ENCODE results near the gene EMC8.

EMC8 gene

DNA sequence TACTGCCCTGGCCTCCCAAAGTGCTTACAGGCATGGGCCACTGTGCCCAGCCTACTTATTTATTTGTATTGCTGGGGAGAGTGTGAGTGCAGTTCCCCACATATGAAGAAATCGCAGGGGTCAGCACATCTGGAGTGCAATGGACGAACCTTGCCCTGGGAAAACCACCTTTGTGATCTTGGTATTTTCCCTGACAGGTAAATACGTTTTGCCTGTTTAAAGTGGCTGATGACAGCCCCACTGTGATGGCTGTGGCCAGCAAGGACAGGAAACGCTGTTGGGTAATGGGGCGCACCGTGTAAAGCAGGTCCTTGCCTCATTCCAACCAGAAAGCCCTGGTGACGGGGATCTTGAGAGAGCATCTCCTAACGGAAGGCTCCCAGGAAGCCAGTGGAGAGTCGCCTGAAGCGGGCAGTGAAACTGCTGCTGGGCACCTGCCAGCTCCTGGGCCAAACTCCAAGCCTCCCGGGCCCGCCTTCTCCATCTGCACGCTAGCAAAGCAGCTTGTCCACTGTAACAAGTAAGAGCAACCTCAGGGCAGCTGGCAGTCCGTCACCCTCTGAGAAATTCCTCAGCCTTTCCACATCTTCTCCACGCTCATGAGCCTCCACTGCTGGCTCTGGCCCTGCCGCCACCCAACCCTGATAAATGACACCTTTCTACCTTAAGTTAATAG lies 17.5 kb downstream of the EMC8 start:
- peak; percentile 55 for DNase-seq (ENCODE audit: low read depth)

DNA sequence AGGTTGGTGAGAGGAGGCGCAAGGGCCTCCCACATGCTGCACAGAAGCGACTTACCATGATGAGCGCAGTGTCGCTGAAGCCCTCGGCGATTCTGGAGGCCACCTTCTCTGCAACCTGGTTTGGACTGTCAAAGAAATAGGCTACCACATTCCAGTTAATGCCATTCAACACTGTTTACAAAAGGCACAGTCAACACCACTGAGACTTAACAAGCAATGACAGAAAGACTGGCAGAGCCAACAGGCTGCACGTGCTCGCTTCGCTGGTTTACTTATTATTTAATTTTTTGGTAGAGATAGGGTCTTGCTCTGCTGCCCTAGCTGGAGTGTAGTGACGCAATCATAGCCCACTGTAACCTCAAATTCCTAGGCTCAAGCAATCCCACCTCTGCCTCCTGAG lies 18.2 kb downstream of the EMC8 start:
- DNase-seq (ENCODE audit: low read depth) = no peak

- no peak for DNase-seq (ENCODE audit: low read depth)
Measured at GRCh38 chr16:85780281-85780680, 19.1 kb downstream of the EMC8 start.

- DNase-seq (ENCODE audit: low read depth) = no peak
Measured at GRCh38 chr16:85778873-85779272, 20.5 kb downstream of the EMC8 start.

DNA sequence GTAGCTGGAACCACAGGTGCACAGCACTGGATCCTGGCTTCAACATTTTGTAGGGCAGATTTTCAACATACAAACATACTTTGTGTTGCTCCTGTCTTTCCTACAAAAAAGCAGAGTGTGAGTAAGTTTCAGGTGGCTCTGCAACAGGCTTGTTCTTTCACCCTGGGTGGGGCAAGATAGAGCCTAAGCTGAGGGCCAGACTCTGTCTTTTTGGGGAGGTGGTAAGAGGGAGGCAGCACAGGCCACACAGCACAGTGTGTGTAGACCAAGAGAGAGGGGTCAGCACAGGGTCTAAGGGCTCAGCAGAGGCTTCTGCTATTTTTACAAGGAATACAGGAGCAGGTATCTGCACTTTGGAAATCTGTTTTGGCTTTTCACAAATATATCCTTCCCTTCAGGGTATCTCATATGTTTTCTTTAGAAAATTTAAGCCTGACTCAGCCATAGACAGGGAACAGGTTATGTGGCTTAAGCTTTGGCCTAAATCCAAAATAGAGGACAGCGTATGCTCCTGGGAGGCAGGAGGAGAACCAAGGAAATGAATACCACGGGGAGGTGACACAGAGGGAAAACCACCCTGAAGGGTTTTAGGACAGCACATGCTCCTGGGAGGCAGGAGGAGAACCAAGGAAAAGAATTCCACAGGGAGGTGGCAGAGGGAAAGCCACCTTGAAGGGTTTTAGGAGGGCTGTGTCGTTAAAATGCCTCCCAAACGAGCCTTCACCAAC lies 21.6 kb downstream of the EMC8 start:
- DNase-seq (ENCODE audit: low read depth) = no peak

GRCh38 chr16:85774811-85775210 lies 24.5 kb downstream of the EMC8 start:
- no peak for DNase-seq (ENCODE audit: low read depth)

DNA sequence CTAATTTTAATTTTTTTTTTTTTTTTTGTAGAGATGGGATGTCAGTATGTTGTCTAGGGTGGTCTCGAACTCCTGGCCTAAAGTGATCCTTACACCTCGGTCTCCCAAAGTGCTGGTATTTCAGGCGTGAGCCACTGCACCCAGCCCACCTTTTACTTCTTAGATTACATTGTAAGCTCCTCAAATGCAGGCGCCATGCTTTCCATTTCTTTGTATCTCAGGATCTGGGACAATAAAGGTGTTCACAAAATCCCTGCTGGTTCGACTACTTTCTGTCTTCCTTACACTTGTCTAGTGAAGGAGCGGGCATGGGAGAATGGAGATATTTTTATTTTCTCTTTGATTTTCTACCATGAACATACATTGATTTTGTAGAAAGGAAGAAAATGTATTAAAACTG lies 25.2 kb downstream of the EMC8 start:
- no peak for DNase-seq (ENCODE audit: low read depth)

DNA sequence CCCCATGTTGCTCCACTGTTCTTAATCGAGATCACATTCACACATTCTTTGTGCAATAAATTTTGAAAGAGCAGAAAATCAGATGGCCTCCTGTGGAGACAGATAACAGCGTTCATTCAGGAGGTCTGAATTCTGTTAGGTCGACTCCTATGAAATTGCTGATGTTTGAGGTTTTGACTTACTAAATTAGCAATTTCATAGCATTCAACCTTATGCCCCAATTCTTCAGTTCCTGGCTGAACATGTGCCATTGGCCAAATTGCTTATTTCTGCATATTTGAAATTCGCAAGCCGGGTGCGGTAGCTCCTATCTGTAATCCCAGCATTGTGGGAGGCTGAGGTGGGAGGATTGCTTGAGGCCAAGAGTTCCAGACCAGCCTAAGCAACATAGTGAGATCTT lies 26.3 kb downstream of the EMC8 start:
- DNase-seq (ENCODE audit: low read depth) = no peak

GRCh38 chr16:85770741-85771140 lies 28.6 kb downstream of the EMC8 start:
- DNase-seq (ENCODE audit: low read depth) = no peak

DNA sequence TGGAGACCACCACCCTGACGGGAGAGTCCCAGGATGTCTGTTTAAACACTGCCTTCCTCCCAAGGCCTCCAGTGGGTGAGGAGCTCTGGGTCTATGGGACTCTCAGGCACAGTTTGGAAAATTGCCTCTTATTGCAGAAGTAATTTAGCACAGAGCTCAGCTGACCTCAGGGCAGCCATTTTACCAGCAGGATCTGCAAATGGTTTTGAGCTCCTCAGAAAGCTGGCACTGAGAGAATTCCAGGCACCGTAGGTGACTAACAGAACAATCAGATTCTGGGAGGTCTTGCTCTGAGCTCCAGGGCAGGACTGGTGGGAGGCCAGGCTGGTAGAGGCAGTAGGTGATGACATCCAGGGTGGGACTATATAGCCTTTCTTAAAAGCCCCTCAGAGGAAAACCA lies 31.1 kb downstream of the EMC8 start:
- DNase-seq (ENCODE audit: low read depth) = no peak

DNA sequence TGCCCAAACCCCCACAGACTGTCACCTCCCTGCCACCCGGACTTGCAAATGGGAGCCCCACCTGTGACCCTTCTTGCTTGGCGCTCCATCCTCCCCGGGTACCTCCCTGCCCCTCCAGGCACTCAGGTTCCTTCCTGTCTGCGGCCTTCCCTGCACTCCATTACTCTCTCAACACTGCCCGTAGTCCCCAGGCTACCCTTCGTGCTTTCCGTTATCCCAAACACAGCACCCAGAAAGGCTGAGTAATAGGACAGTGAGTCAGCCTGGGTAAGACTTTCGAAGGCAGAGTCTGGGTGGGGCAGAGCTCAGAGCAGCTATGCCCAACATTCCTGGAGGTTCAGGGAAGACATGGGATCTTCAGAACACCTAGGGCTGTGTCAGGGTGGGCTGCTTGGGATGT lies 31.8 kb downstream of the EMC8 start:
- peak; percentile 82 for DNase-seq (ENCODE audit: low read depth)

- DNase-seq (ENCODE audit: low read depth) = no peak
Measured at GRCh38 chr16:85765767-85766166, 33.6 kb downstream of the EMC8 start.

DNA sequence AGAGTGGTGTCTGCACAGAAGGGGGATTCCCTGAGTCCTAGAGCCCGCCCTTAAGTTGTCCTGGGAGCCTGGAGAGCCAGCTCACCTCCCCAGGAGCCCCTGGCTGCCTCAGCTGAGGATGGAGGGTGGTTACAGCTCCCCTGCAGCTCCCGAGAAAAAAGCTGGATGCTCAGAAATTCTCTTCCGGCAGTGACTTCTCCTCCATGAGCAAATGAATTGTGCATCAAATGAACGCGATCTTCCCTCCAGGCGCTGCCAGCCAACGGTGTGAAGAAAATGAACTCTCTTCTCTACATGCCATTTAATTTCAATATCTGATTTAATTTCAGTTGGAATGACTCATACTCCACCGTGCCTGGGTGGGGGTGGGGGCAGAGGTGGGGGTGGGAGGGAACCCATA lies 34.1 kb downstream of the EMC8 start:
- no peak for DNase-seq (ENCODE audit: low read depth)

- DNase-seq (ENCODE audit: low read depth) = no peak
Measured at GRCh38 chr16:85763616-85764015, 35.7 kb downstream of the EMC8 start.

GRCh38 chr16:85762970-85763369 lies 36.4 kb downstream of the EMC8 start:
- DNase-seq (ENCODE audit: low read depth) = no peak

DNA sequence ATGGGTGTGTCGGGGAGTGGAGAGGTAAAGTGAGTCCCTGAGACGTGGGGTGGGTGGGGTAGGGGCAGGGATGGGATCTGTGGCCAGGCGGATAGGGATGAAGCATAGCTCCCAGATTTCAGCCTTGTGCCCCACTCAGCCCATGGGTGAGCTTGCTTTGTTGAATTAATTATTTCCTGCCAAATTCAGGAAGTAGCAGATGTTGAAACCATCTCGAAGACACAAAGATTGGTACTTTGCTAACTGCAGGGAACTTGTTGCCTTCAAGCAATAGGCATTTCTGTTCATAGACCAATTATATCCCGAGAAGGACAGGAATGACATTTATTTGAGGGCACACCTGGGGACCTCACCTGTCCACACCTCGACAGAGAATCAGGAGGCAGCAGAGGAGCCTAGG lies 37.5 kb downstream of the EMC8 start:
- DNase-seq (ENCODE audit: low read depth) = no peak

DNA sequence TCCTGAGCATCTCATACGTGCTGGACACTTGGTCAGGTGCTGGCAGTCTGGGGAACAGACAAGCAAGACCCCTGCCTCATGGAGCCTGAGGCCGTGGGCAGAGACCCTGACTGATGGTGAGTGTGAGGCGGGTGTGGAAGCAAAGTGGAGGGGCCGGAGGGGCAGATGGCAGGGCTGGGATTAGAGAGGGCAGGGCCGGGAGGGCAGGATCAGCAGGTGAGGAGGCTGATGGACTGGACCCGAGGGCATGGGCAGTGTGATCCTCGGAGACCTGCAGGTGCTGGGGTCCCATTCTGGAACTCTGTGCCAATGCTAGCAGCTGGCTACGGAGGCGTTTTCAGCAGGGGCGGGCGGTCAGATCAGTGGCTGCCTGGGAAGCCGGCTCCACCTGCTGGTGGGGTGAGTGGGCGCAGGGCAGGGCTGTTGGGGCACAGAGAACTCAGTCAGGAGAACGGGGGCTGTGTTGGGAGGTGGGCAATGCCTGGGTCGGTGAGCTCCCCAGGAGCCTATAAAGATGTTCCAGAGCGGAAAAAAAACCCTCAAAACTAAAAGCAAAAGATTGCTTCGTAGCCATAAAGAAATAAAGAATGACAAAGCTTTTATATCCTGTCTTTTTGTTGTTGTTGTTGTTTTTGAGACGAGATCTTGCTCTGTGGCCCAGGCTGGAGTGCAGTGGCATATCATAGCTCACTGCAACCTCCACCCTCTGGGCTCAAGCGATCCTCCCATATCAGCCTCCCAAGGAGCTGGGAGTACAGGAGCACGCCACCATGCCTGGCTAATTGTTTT lies 39.5 kb downstream of the EMC8 start:
- DNase-seq (ENCODE audit: low read depth) = no peak

DNA sequence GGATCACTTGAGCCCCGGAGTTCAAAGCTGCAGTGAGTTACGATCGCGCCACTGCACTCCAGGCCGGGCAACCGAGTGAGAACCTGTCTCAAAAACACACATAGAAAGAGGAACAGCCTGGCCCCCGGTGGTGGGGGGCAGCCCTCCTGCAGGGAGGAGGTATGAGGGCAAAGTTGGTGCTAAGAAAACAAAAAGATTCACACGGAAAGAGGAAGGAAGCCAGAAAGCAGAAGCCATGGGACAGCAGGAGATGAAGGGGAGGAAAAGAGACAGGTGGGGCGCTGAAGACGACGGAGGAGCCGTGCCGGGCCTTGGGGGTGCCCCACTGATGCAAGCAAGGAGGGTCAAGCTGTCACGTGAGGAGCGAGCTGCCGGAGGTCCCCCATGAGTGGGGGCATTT lies 40.2 kb downstream of the EMC8 start:
- DNase-seq (ENCODE audit: low read depth) = no peak

- DNase-seq (ENCODE audit: low read depth) = no peak
Measured at GRCh38 chr16:85757341-85757822, 42.0 kb downstream of the EMC8 start.

DNA sequence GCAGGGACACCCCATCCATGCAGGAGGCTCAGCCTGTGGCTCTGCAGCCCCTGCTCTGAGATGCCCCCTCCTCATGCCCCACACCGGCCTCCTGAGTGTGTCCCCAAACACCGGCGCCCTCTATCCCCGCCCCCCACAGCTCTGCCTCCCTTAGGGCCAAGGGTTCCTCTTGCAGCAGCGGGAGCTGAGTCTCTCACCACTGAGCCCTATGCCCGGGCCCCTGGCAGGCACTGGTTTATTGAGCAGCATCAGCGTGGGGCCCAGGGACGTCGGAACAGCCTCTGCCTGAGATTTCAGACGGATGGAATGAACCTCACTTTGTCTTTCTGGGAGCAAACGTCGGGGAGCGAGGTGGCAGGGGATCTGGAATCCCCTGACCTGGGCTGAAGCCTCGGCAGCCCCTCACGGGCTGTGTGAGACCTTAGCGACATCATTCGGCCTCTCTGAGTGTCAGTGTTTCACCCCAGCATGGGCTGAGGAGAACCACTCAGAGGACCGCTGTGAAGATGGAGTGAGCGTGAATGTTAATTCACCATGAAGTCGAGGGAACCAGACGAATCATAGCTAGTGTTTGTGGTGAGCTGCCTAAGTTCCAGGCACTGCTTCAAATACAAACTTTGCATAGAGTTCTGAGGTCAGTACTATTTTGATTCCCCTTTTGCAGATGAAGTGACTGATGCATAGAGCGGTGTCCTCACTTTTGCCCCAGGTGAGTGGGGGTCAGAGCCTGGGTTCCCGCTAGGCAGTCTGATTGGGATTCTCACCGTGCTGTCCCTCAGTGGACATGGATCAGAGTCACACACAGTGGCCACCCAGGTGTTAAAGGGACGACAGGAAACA lies 43.2 kb downstream of the EMC8 start:
- DNase-seq (ENCODE audit: low read depth) = no peak

DNA sequence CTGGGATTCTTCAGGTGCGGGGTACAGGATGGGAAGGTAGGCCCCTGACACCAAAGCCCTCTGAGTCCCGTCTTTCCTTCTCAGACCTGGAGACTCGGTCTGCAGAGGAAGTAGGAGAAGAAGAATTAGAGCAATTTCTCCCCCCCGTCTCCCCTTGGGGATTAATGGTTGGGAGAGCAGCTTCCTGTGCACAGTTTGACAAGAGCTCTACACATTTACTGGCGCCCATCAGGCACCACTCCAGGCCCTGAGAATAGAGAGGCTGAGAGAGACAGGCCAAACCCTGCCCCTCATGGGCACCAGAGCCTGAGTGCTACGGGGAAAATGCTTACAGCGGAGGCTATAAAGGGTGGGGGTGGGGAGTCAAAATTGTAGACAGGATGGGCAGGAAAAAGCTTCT lies 44.9 kb downstream of the EMC8 start:
- no peak for DNase-seq (ENCODE audit: low read depth)

DNA sequence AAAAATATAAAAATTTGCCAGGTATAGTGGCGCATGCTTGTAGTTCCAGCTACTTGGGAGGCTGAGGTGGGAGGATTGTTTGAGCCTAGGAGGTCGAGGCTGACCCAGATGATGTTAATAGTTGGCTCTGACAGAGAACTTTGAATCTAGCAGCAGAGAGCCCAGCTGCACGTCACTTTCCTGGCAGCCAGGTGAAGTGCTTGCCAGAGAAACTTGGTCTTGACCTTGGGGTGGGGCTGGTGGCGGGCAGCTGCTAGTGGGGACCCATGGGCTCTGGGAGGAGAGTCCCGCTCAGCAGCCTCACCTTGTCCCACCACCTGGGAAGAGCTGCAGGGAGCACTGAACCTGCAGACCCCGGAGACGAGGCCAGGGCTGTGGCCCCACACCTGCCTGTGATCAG lies 45.4 kb downstream of the EMC8 start:
- DNase-seq (ENCODE audit: low read depth) = no peak

Measured in GM04503 (cell line).